Suppressor macrophage (primary cell): Measurements from ENCODE around the gene BTBD9.

ENCODE experiments used
- DNase-seq, 4 experiments: peaks; one replicate each; pipeline ENCODE4 v3.0.0-alpha.2; 2020 to 2022

Gene BTBD9

GRCh38 chr6:38505826-38506225, 133.9 kb downstream of the BTBD9 start:
- DNase-seq = peak; percentile 17 to 61 (median 50)

- DNase-seq = no peak
These were observed 134.7 kb downstream of the BTBD9 start for GRCh38 chr6:38504996-38505395.

DNA sequence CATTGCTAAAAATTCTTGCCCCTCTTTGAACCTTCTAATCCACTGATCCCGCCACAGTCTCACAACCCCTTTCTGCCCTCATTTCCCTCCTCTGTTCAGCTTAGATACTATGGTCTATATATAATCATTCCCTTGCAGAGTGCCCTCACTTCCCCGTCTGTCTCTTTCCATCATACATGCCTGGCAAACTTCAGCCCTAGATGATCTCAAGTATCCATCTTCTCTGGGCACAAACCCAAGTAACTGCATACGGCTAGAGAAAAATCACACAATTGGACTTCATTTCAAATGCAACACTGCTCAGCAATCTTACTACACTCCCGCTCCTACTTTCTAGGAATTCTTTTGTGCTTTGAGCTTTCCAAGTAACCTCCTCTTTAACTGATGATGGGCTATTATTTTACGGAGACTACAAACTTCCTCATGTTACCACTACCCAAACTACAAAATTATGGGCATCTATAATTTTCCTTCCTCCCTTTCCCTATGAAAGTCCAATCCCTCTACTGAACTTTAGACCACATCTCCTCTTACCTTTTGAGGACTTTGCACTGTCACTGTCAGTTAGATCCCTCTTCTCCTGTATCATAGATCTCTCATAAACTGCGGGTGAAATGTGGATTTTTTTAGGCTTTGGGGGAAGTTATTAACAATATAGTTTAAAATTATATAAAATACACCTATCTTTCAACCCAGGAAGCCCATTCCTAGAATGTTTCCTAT, 135.6 kb downstream of the BTBD9 start:
- DNase-seq = no peak

- DNase-seq = no peak
These were observed 136.5 kb downstream of the BTBD9 start for GRCh38 chr6:38503032-38503773.

DNA sequence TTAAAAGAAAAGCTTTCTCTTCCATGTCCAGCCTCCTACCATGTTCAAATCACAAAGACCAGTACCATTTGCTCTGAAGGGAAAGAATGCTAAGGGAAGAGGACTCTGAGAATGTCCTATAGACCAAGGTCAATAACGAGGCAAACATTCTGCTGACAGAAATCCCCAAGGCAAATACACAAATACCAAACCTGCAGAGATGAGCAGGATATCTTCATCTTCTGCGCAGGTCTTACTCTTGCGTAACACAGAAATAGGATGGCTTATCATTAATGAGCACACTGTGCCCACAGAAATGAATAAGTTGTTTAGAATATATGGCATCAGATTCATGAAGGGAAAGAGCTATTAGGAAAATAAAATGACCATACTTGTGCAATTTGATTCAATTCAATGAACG, 137.3 kb downstream of the BTBD9 start:
- no peak for DNase-seq

GRCh38 chr6:38501931-38502330, 137.8 kb downstream of the BTBD9 start:
- DNase-seq = no peak

DNA sequence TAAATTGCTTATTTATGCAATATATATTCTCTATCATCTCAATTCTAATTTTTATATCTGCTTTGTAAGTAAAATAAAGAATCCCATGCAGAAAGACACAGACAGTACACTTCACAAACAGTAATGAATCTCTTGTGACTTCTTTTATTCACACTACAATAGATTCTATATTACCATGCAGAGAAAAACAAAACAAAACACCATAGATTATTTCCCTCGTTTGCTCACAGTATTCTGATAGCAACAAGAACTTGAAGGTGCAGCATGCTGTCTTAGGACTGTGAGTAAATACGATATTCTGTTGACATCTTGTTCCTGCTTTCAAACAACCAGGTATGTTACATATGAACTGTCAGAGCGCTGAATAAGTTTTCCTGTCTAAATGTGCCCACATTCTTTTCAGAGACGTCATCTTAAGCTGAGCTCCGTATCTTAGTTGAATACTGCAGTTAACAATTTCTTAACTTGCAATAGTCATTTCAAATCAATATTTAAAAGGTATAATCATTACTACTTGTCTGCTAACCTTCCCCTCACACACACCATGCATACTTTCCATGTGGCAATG, 140.1 kb downstream of the BTBD9 start:
- DNase-seq = no peak

GRCh38 chr6:38498805-38499445, 140.8 kb downstream of the BTBD9 start:
- DNase-seq = no peak

DNA sequence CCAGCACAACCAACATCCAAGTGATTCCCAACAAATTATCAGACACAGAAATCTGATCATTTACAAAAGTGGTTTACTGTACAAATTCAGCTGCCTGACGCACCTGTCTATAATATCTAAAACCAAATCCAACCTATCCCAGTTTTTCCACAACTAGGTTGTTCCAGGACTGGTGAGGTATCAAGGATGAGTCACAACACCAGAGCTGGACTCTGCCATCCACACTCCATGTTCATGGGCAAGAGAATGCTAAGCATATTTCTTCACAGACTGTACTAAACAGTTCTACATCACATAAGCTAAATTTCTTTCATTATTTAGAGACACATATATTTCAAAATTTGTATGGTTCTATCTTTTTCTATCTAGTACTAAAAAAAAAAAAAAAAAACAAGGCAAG, 141.6 kb downstream of the BTBD9 start:
- no peak for DNase-seq

- DNase-seq = no peak
These were observed 142.2 kb downstream of the BTBD9 start for GRCh38 chr6:38497546-38497945.

GRCh38 chr6:38495922-38496635, 143.7 kb downstream of the BTBD9 start:
- DNase-seq = no peak

GRCh38 chr6:38495518-38495917, 144.2 kb downstream of the BTBD9 start:
- no peak for DNase-seq

GRCh38 chr6:38493931-38494547, 145.7 kb downstream of the BTBD9 start:
- DNase-seq = peak; percentile 76 to 93 (median 82)

DNA sequence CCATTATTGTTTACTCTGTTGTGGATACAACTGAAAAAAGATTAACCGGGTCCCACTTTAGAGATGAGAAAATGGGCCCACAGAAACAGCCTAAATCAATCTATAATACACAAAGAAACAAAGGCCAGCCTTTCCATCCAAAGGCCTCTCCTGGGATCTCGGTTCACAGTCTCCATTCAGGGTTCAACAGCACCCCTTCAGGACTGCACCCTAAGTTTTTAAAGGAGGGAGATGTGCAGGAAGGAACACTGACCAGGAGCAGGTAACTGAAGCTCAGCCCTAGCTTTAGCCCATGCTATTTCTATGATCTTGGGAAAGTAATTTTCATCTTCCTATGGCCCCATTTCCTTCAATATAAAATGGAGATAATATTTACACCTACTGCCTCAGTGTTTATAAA, 147.7 kb downstream of the BTBD9 start:
- no peak for DNase-seq

GRCh38 chr6:38489951-38490350, 149.8 kb downstream of the BTBD9 start:
- no peak for DNase-seq

DNA sequence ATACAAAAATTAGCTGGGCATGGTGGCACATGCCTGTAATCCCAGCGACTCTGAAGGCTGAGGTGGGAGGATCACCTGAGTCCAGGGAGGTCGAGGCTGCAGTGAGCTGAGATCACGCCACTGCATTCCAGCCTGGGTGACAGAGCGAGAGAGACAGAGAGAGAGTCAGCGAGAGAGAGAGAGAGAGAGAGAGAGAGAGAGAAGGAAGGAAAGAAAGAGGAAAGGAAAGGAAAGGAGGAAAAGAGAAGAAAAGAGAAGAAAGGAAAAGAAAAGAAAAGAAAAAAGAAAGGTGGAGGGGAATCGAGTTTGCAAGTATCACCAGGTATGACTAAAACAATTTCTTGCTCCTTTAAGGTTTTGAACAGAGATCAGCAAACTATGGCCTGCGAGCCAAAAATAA, 152.3 kb downstream of the BTBD9 start:
- DNase-seq = no peak

- no peak for DNase-seq
These were observed 154.2 kb downstream of the BTBD9 start for GRCh38 chr6:38485488-38485887.

DNA sequence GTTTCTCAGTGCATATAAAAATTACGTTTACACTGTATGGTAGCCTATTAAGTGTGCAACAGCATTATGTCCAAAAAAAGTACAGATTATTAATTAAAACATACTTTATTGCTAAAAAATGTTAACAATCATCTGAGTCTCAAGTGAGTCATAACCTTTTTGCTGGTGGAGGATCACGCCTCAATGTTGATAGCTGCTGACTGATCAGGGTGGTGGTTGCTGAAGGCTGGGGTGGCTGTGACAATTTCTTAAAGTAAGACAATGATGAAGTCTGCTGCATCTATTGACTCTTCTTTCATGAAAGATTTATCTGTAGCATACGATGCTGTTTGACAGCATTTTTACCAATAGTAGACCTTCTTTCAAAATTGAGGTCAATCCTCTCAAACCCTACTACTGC, 155.1 kb downstream of the BTBD9 start:
- DNase-seq = no peak

DNA sequence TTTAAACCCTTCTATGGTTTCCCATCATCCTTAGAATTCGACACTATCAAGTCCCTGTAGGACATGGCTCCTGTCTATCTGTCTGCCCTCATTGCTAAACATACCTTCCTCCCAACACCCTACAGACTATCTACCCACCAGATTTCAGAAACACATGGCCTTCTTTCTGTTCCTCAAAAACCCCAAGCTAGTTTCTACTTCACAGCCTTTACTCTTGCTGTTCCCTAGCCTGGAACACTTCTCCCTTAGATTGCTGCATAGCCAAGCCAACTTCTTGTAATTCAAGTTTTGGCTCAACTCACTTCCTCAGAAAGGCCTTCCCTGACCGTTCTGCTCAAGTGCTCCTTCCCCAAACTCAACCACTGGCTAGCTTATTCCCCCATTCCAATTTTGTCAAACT, 156.2 kb downstream of the BTBD9 start:
- DNase-seq = peak; percentile 78 to 94 (median 88)

DNA sequence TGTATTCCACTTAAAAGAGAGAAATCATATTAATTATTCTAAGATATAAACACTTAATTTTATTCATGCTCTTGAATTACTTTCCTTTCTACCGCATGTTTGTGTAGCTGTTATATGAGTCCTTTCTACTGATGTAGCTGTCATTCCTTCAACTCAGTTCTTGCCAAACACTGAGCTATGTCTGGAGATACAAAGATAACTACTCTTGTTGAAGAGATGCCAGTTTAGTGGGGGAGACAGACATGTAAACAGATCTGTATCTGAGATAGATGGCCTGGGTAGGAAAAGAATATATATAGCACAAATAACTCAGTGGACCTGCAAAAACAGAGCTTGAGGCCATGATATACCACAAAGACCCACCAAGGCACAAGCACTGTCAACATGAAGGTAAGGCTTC, 157.3 kb downstream of the BTBD9 start:
- DNase-seq = no peak

DNA sequence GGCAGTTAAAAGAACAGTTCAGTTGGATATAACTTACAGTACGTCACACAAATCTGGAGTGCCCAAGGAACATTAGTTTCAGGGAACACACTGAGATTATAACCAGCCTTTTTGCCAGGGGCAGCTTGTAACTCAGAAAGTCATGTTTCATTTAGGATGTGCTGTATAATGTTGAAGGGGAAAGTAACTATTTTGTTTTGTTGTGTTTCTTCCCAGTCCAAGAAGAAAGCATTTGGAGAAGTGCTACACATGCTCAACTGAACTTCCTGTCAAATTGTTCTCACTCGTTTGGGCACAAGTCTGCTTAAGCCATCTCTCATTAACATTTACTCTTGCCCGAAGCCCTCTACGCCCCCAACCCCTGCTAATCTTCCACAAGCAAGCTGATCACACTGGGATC, 157.9 kb downstream of the BTBD9 start:
- DNase-seq = peak; percentile 18 to 57 (median 30)

DNA sequence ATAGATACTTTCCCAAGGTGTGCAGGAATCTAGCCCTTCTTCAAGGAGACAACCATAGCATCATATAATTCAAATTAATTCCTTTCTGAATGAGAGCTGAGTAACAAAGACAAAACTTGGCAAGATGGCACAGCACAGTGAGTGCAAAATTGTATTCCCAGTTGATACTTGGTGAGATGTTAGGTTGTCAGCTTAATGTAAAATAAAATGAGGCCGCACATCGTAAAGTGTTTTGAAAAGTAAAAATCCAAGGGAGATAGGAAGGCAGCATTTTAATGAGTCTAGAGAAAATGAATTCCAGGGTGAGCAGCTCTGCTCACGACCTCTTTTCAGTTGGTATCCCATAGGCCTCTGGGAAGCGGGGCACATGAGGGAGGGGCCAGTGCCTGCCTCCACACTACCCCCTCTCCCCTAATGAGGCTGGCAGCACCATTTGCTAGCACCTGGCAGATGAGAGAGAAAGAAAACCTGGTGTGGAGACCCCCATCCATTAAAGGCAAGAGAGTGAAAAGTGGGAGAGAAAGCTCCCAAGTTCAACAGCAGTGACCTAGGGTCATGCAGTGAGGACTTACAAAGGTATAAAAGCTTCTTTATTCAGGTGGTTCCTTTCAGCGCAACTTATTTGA, 158.4 kb downstream of the BTBD9 start:
- no peak for DNase-seq
